Measurements from ENCODE around the gene GCHFR. TPM values are rescaled to one million over a fixed set of nuclear protein-coding genes. Genes with fewer than 3 reads are reported as not detected.

GCHFR gene
- total RNA-seq, 1 donor from 2014 or later = 1.6 TPM

DNA sequence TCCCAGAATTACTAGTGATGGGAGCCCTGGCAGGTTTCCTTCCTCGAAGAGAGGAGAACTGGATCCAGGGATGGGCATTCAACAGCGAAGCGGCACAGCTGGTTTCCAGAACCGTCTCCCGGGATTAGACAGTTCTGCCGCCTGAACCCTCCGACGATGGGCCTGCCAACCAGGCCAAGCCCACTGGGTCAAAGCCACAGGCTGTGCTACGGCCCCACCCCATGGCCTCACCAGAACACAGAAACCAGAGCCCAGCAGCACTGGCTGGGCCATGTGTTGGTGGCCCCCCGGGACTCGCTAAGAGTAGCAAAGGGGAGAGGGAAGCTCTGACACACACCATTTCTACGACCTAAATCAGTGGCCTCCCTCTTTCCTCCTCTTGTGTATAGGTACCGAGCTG lies 8.1 kb downstream of the GCHFR start:
- DNase-seq (ENCODE audit: low spot score) = no peak
- intact Hi-C loops (cut with DNase I) = no loop called here

DNA sequence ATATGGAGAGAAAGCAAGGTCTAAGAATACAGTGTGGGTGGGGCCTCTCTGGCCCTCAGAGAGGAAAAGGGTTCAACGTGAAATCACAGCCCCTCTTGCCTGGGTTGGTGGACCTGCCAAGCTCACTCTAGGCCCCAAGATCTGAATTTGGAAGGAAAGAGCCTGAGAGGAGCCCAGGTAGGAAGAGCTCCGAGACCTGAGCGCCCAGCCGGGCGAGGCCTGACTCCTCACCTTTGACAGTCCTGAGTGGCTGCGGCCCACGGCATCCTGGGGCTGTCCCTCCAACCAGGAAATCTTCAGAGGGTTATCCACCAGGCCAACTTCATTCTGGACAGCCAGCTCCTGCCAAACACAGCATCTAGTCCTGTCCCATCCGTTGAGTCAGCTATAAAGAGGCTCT lies 9.6 kb downstream of the GCHFR start:
- intact Hi-C loops (cut with DNase I) = no loop called here
- no peak for DNase-seq (ENCODE audit: low spot score)

GRCh38 chr15:40773902-40774301 lies 10.0 kb downstream of the GCHFR start:
- no peak for DNase-seq (ENCODE audit: low spot score)
- intact Hi-C loops (cut with DNase I) = no loop called here

GRCh38 chr15:40775007-40775406 lies 11.1 kb downstream of the GCHFR start:
- intact Hi-C loops (cut with DNase I) = no loop called here
- DNase-seq (ENCODE audit: low spot score) = no peak

DNA sequence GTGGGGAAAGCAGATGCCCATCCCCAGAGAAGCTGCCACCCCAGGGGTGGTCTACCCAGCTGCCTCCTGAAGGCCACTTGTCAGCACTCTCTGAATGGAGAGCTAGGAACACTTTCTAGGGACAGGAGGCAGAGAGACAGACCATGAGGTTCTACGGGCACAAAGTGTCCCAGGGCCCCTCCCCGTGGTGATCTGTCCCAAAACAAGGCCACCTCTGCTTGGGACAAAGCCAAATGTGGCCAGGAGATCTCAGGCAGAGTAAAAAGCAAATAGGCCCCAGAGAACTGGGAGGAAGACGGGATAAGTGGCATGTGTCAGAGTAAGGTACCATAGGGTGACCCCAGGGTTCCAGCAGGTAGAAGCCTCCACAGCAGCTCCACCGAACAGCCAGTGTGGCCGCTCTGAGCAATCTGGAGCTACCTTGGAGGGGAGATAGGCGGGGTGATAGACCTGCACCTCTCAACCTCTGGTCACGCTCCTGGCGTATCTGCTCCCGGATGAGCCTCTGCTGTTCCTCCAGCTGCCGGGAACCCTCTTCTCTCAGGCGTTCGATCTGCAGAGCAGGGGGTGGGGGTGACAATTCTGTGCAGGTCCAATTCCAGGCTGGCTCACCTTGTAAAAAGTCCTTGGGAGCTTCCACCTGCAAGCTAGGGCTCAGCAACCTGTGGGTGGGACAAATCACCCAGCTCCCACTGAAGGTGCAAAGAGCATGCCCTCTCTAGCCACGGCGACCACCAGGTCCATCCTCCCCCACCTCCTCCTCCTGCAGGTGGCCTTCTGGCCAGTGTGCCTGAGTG lies 12.1 kb downstream of the GCHFR start:
- intact Hi-C loops (cut with DNase I) = no loop called here
- no peak for DNase-seq (ENCODE audit: low spot score)

- intact Hi-C loops (cut with DNase I) = no loop called here
- DNase-seq (ENCODE audit: low spot score) = no peak
These were observed 12.8 kb downstream of the GCHFR start for GRCh38 chr15:40776537-40777141.

DNA sequence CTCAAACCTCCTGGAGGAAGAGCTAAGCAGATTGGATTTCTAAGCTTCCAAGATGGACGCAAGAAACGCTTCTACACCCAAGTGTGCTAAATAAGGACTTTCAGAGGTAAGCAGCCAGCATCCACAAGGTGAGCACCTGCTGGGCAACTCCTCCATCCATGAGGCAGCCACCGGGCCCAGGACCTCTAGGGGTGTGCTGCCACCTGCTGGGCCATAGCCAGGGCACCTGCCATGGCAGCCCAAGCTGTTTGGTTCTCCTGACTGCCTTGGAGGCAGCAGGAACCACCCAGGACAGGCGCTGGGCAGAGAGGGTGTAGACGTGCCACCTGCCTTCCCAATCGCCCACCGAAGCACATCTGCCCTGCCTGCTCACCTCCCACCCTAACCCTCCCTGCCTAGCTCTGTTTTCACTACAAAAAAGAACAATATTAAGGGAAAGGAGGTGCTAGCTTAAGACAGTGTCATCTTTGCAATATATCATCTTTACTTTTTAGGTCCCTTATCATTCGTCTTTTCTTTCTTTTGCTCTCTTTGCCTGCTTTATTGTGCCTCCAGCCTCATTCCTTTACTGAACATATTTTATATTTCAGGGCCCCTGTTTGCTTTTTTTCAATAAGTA lies 18.9 kb downstream of the GCHFR start:
- intact Hi-C loops (cut with DNase I) = no loop called here
- no peak for DNase-seq (ENCODE audit: low spot score)

DNA sequence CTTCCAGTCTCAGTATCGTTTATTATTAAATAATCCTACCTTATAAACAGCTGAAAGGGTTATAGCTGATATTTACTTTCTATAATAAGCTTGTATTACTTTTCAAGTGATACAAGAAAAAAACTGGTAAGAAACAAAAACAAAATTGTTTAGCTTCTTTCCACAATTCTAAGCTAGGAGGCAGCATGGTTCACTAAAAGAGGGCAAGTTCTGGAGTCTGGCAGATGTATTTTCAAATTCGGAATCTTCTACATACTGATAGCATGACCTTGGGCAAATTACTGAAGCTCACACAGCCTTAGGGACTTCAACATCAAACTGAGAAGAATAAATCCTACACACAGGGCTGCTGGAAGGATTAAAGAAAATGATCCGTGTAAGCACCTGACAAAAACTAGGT lies 21.3 kb downstream of the GCHFR start:
- DNase-seq (ENCODE audit: low spot score) = no peak
- intact Hi-C loops (cut with DNase I) = no loop called here

DNA sequence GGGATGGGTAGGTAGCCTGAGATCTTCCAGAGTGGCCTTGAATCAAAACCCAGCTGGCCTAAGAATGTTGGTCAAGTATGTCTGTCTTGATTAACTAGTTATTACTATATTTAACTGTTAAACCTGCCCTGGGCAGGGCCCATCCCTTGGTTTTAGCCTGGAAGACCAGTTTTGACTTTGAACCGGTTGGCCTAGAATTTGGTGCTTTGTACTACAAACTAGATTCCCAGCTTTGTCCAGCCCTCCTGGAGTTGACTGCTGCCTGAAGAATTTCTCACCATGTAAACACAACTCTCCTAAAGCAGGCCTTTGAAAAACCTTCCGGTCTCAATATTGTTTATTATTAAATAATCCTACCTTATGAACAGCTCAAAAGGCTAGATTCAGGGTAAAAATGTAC lies 21.9 kb downstream of the GCHFR start:
- intact Hi-C loops (cut with DNase I) = no loop called here
- DNase-seq (ENCODE audit: low spot score) = no peak

DNA sequence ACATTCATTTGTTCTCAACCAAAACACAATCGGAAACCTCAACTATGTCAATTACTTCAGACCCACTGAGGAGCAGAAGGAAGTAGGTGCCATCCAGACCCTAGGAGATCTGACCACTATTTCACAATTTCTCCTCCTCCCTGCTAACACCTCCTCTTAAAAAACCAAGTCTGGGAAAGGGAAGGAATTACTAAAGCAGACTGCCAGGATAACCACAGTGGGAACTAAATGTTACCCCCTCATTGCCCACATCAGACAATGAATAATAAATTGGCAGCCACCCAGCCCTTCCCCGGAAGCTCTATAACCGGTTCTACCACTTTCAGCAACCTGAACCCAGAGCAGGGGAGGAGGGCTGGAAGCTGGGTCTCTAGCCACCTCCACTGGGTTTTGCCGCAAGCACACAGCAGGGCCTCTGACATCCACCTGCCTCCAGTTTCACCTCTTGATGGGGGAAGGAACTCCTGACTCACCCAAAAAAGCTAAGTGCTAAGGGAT lies 23.5 kb downstream of the GCHFR start:
- intact Hi-C loops (cut with DNase I) = no loop called here
- no peak for DNase-seq (ENCODE audit: low spot score)

DNA sequence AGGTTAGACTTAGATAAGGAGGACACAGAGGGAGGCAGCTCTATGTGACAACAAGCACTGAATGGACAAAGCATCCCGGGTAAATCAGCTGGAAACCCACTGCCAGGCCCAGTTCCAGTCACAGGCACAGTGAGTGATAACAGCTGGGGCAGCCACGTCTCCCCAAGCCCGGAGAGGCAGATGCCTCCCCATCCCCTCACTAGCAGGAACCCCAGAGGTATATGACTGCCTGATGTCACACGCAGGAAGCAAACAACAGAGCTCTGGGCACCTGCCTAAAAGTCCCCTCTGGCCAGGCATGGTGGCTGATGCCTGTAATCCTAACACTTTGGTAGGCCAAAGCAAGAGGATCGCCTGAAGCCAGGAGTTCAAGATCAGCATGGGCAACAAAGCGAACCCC lies 24.1 kb downstream of the GCHFR start:
- no peak for DNase-seq (ENCODE audit: low spot score)
- intact Hi-C loops (cut with DNase I) = no loop called here

DNA sequence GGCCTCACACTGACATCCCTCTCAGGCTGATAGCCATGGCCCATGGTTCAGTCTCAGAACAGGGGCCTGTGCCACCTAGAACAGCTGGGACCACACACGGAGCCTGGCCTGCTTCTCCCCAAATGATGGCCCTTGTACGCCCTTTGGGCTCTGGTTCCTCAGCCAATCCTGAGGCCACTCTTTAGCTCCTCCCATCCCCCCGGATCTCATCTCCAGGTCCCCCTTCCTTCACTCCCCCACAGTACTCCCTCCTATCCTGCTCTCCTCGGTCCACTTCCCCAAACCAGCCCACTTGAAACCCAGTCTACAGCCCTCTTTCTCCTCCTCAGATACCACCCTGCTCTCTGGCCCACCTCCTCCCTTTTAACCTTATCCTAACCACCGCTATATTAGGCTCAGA lies 25.3 kb downstream of the GCHFR start:
- intact Hi-C loops (cut with DNase I) = no loop called here
- DNase-seq (ENCODE audit: low spot score) = no peak

- intact Hi-C loops (cut with DNase I) = no loop called here
- DNase-seq (ENCODE audit: low spot score) = no peak
These were observed 26.1 kb downstream of the GCHFR start for GRCh38 chr15:40789999-40790398.

GRCh38 chr15:40790718-40791117 lies 26.9 kb downstream of the GCHFR start:
- DNase-seq (ENCODE audit: low spot score) = no peak
- intact Hi-C loops (cut with DNase I) = no loop called here

DNA sequence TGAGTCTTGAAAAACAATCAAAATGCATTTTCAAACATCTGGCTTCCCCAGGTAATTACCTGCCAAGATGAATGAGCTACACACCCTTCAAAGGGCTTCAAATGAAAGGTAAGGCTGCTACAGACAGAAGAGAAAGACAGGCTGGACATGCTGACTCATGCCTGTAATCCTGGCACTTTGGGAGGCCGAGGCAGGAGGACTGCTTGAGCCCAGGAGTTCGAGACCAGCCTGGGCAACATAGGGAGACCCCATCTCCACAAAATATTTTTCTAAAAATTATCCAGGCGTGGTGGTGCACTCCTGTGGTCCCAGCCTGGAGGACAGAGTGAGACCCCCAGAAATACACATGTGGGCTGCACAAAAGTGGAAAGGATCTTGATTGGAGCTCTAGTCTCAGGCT lies 28.5 kb downstream of the GCHFR start:
- intact Hi-C loops (cut with DNase I) = no loop called here
- no peak for DNase-seq (ENCODE audit: low spot score)

- DNase-seq (ENCODE audit: low spot score) = no peak
- intact Hi-C loops (cut with DNase I) = no loop called here
These were observed 29.5 kb downstream of the GCHFR start for GRCh38 chr15:40793216-40793989.

- no peak for DNase-seq (ENCODE audit: low spot score)
- intact Hi-C loops (cut with DNase I) = no loop called here
These were observed 32.2 kb downstream of the GCHFR start for GRCh38 chr15:40796041-40796440.

GRCh38 chr15:40796512-40796911 lies 32.6 kb downstream of the GCHFR start:
- no peak for DNase-seq (ENCODE audit: low spot score)
- intact Hi-C loops (cut with DNase I) = no loop called here

DNA sequence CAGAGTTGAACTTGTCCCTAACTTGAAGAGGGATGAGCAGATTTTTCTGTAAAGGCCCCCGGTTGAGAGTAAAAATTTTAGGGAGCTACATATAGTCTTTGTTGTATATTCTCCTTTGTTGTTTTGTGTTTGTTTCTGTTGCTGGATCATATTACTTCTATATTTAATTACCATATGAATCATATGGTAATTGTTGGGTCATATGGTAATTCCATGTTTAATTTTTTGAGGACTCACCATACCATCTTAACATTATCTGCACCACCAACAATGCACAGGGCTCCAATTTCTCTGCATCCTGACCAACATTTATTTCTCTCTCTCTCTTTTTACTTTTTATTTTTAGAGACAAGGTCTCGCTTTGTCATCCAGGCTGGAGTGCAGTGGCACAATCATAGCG lies 35.7 kb downstream of the GCHFR start:
- intact Hi-C loops (cut with DNase I) = no loop called here
- DNase-seq (ENCODE audit: low spot score) = no peak

- DNase-seq (ENCODE audit: low spot score) = no peak
- intact Hi-C loops (cut with DNase I) = no loop called here
These were observed 39.2 kb downstream of the GCHFR start for GRCh38 chr15:40803076-40803475.

Data from cardiac septum (tissue), 1 donor.